GM19099 (cell line): Measurements from ENCODE around the gene TRAF3.

Experiments
- POLR2A ChIP-seq: IDR thresholded peaks from 3 replicates; pipeline ENCODE4 v1.6.1; 2011; ENCODE audit warnings: low read depth; ENCODE audit not compliant: insufficient read length; ENCODE audit errors: extremely low read depth

The TRAF3 gene

DNA sequence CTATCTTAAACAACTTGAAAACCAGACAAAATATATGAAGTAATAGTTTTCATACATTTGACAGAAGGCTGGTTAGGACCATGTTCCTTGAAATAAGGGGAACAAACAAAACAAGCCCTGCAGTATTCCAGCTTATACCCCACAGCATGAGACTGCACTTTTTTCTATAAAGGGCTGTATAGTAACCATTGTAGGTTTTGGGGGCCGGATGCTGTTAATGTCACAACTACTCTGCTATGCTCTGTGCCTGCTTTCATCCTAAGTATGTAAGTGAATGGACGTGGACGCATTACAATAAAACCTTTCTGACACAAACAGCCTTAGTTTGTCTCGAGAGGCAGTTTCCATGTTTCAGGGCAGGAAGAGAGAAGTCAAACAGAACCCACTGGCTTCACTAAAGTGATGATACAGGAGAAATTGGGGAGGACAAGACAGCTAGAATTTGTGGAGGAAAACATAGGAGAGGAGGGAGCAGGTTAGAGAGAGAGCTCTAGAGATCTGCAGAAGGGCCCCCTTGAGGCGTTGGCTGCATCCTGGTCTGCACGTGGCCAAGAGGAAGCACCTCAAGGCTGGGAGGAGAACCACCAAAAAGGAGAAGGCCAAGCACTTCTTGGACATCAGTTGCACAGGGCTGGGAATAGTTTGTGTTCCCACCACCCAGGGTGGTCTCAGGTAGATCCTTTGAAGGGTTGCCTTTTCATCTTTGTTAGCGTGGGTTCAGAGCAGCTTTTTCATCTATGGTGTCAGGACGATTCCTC, 63.7 kb downstream of the TRAF3 start:
- TF ChIP-seq POLR2A = no peak

DNA sequence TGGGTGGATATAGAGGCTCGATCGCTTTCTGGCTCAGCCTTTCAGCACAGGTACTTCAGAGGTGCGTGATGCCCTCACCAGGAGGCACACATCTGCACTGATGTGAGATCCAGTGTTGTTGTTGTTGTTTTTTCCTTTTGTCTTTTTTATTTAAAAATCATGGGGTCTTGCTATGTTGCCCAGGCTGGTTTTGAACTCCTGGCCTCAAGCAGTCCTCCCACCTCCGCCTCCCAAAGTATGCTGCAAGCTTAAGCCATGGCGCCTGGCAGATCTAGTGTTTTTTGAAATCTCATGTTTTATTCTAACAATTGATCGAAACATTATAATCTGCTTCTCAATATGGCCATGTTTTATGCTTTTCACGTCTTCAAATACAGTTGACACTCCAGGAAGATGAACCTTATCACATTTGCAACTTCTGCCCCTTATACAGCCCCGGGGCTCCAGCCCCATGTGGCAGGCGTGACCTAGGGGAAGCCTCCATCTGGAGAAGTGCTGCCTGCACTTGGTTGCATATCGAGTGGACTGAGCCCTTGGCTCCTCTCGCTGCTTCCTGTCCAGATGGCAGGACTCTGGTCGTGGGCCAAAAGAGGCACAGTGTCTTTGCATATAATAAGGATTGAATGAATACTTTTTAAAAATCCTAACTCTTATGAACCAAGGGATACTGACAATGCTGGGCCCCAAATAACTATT, 71.7 kb downstream of the TRAF3 start:
- no peak for TF ChIP-seq POLR2A

DNA sequence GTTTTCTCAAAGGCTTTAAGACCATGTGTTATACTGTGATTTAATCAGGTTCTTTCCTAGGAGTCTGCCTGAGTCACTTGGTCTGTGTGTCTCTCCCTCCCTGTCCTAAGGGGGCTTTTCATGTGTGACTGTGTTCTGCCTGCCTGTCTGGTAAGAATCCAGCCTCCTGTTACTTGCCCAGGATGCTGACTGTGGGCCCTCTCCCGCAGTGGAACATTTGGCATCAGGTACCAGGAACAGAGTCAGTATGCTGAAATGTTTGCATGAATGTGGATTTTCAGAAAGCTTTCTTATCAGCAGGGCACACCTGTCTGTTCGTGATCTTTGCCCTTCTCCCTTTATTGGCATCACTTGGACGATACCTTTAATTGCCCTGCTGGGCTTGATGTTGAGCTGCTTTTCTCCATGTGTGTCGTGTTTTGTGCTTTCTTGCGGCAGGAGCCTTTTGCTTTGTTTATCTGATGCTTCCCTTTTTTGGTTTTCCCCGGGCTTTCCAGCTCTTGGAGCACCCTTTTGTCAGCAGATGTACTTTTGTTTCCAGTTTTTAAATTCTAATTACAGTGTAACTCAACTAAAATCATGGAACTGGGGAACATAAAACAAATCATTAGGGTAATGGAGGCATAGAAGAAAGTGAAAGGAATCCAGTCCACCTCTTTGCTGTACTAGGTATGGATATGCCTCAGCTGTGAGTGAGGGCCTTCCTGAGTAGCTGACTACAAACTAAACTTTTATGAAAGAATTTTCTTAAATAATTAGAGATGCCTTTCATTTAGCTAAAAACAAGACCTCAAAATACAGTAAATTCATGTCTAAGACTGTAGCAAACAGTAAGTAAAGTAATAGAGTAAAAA, 72.5 kb downstream of the TRAF3 start:
- TF ChIP-seq POLR2A = no peak

DNA sequence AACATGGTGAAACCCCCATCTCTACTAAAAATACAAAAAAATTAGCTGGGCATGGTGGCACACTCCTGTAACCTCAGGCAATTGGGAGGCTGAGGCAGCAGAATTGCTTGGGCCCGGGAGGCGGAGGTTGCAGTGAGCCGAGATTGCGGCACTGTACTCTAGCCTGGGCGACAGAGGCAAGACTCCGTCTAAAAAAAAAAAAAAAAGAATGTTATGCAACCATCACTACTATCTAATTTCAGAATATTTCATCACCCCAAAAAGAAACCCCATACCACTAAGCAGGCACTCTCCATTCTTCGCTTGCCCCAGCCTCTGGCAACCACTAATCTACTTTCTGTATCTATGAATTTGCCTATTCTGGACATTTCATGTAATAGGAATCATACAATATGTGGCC, 76.4 kb downstream of the TRAF3 start:
- no peak for TF ChIP-seq POLR2A

DNA sequence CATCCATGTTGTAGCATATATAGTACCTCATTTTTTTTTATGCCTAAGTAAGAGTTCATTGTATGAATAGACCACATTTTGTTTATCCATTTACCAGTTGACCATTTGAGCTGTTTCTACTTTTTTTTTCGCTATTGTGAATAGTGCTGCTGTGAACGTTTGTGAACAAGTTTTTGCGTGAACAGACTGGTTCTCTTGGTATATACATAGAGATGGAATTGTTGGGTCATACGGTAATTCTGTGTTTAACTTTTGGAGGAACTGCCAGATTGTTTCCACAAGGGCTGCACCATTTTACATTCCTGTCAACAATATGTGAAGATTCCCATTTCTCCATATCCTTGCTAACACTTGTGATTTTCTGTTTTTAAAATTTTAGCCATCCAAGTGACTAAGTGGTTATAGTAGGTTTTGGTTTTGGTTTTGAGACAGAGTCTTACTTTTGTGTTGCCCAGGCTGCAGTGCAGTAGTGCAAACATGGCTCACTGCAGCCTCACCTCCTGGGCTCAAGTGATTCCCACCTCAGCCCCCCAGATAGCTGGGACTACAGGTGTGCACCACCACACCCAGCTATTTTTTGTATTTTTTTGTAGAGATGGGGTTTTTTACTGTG, 76.9 kb downstream of the TRAF3 start:
- no peak for TF ChIP-seq POLR2A

DNA sequence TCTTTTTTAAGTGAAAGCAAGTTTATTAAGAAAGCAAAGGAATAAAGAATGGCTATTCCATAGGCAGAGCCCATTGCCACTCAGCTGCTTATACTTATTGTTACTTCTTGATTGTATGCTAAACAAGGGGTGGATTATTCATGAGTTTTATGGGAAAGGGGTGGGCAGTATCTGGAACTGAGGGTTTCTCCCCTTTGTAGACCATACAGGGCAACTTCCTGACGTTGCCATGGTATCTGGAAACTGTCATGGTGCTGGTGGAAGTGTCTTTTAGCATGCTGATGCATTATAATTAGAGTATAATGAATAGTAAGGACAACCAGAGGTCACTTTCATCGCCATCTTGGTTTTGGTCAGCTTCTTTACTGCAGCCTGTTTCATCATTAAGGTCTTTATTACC, 78.9 kb downstream of the TRAF3 start:
- no peak for TF ChIP-seq POLR2A

DNA sequence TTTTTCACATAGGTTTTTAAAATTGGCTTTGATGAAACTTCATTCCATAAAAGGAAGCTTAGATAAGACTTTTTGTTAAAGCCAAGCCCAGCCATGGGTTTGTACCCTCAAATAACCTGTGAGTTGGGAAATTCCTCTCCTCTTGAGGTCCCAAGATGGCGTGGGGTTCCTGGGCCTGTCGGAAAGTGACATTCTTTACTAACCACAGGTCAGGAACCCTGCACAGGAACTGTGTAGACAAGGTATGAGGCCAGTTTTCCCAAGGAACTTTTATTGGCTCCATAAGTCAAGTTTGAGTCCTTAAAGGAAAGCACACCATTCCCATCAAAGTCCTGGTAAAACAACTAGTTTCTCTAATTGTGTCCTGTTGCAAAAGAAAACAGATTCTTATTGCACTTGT, 80.2 kb downstream of the TRAF3 start:
- no peak for TF ChIP-seq POLR2A

DNA sequence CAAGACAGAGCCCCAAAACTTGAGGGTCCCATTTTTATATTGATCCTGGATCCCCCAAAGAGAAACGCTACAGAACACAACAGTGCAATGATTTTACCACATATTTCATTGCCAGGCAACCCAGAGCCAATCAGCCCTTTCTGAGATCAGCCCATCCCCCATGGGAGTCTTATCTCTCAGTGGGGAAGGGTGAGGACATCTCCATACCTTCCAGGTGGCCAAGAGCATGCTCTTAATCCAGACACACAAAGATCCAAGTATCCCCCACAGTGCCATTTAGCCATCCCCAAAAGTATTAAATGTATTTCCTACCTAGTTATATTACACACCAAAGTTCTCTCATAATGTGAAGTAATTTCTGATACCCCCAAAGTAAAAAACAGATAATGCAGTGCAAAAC, 82.7 kb downstream of the TRAF3 start:
- TF ChIP-seq POLR2A = no peak

DNA sequence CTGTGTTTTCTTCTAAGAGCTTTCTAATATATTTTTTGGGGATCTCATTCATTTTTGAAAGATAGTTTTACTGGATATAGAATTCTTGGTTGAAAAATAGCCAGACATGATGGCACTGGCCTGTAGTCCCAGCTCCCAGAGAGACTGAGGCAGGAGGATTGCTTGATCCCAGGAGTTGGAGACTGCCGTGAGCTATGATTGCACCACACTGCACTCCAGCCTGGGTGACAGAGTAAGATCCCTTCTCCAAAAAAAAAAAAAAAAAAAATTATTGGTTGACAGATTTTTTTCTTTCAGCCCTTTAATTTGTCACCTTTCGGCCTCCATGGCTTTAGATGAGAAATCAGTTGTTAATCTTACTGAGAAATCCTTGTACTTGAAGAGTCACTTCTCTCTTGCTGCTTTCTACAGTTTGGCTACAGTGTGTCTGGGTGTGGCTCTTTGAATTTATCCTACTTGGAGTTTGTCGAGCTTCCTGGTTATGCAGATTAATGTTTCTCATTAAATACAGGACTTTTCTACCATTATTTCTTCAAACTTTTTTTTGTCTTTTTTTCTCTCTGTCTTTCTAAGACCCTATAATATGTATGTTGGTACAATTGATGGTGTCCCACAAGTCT, 85.0 kb downstream of the TRAF3 start:
- no peak for TF ChIP-seq POLR2A

DNA sequence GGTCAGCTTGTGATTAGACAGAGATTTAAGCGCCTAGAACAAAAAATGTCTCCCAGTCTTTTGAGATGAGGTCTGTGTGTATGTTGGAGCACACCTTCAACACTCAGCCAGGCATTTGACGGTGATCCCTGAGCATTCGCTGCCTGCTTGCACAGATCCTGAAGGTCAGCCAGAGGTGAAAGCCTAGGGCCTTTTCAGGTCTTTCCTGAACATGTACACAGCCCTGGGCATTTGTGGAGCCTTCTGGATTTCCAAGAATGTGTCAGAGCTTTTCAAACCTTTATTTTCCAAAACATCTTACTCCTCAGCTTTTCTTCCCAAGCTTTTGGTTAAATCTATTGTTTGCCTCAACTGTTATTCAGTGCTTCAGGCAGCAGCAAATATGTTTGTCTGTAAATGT, 86.1 kb downstream of the TRAF3 start:
- TF ChIP-seq POLR2A = no peak

DNA sequence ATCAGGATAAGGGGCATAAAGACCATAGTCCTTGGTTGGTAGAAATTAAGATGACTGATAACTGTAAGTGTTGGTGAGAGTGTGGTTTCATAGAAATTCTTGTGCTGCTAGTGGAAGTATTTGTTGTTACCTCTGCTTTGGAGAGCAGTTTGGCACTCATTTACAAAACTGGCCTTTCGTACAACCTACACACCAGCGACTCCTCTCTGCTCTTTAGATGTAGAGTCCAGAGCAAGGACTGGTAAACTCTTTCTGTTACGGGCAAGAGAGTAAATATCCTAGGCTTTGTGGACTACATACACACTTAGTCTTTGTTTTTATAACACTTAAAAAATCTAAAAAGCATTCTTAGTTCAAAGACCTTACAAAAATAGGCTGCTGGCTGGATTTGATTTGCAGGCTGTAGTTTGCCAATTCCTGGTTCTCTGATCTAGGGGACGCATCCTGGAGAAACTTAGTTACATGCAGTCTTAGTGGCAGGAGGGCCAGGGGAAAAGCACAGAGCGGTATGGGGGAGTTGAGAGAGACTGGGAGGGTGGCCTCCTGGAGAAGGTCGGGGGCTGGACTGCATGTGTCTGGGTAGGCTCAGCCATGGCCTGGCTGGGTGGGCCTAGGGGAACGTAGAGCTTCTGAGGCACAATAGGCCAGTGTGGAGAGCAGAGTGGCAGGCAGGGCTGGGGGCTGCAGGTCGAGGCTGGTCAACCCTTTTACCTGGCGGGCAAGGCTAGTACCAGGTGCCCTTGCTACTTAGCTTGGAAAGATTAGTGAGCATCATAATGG, 89.9 kb downstream of the TRAF3 start:
- TF ChIP-seq POLR2A = no peak

DNA sequence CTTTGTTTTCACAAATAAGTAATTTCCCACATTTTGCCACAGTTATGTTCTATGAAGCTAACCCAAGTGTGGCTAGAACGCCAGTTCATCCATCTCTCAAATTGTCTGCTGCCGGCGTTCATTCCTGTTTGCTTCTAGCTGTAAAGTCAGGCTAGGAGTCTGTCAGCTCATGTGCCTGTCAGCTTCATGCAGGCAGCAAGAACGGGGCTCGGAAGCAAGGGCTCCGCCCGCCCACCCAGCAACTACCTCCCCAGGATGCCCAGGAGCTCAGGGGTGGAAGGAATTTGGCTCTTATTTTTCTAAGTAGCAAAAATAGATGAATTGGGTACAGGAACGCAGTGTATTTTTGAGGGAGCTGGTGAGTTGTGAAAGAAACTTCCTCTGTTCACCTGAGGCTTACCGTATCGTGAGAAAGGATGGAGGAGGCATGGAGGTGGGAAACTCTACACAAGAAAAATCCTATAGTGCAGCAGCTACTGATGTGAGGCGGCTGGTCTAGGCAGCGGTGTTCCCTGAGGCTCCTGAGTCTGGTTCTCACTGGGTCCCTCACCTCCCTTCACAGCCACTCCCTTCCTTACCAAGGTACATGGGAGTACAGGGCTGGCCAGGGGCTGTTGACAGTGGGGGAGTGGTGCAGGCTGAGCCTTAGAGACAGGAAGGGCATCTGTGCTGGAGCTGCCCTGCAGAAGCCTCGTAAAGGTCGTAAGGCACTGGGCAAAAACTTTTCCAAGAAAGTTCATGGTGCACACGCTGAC, 90.8 kb downstream of the TRAF3 start:
- no peak for TF ChIP-seq POLR2A

DNA sequence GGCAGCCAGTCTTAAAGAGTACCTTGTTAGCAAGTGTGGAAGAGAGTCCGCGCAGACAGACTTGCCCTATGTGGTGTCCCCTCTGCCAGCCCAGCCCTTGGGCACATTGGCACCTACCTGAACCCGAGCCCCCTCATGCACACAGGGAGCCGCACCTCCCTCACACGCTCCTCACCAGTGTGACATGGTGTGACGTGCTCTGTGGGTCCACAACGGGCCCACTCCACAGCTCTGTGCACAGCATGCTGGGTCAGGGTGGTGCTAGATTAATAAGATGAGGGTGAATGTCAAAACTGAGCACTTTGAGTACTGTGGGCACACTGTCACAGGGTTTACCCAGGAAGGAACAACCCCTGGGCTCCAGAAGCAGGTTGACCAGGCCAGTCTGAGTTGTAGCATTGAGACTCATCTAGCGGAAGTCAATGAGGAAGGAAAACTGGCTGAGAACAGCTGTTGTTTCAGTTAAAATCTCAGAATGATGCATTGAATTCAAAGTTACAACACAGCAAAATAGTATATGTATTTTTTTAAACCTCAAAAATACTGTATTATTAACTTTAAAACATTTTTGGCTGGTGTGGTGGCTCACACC, 91.8 kb downstream of the TRAF3 start:
- no peak for TF ChIP-seq POLR2A

DNA sequence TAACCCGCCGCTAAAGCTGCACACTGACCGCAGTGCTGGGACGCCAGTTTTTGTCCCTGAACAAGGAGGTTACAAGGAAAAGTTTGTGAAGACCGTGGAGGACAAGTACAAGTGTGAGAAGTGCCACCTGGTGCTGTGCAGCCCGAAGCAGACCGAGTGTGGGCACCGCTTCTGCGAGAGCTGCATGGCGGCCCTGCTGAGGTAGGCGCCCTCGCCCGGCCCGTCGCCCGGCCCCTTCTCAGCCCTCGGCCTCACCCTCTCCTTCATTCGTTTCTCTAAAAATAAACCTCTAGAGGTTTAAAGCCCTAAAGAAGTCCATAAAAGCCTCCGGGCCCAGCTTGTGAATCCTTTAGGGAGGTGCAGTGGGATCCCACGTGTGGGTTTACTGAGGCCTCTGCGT, 93.0 kb downstream of the TRAF3 start:
- no peak for TF ChIP-seq POLR2A
